TTC549 (cell line): Measurements from ENCODE around the gene NALCN.

Source experiments
- FAIRE-seq: peaks from 2 replicates; lab custom pipeline; 2012; peaks lifted over from hg19 to GRCh38; lab: Jason Lieb, UNC

Gene NALCN

GRCh38 chr13:101412076-101412475 lies 4.2 kb downstream of the NALCN start:
- no peak for FAIRE-seq

DNA sequence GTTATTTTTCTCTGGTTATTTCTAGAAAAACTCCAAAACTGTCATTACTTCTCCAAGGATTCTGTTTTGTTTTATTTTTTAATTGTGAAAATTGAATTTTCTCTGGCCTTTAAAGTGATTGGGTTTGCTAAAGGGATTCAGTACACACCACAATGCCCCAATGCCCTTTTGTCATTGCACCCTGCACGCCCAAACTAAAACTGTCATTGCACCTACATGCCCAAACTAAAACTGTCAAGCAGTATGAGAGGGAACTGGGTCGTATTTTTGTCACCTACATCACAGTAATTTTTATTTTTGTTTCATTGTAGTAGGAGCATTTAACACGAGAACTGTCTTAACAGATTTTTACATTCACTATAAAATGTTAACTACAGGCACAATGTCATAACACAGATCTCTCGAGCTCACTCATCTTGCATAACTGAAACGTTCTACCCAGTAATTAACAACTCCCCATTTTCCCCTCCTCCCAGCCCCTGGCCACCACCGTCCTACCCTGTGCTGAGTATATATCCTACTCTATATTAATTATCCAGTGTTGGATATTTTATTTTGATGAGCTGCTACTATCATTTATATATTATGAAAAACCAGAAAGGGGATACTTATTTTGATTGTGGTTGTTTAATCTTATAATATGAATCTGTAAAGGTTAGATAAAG lies 7.2 kb downstream of the NALCN start:
- FAIRE-seq, result no peak

DNA sequence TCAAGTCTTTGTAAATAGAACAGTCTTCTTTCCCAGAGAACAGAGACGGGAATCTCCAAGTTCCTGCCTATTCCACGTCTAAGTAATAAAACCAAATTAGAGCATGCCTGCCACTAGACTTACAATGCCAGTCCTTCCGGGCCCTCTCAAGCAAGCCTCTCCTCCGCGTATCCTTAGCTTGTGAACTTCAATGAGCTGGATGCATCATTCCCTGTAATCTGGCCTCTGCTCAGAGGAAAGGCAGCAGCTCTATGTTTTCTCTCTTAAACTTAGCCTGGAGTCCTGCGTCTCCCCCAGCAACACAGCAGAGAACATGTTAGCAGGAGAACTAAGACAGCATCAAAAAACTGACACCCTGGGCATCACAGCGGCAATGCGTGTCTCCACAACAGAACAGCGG lies 8.2 kb downstream of the NALCN start:
- FAIRE-seq, result no peak

- FAIRE-seq, result no peak
These were observed 9.5 kb downstream of the NALCN start for GRCh38 chr13:101406791-101407190.

- FAIRE-seq, result no peak
These were observed 15.1 kb downstream of the NALCN start for GRCh38 chr13:101401196-101401595.

GRCh38 chr13:101399365-101399764 lies 16.9 kb downstream of the NALCN start:
- FAIRE-seq, result no peak

GRCh38 chr13:101398920-101399319 lies 17.4 kb downstream of the NALCN start:
- FAIRE-seq, result no peak

DNA sequence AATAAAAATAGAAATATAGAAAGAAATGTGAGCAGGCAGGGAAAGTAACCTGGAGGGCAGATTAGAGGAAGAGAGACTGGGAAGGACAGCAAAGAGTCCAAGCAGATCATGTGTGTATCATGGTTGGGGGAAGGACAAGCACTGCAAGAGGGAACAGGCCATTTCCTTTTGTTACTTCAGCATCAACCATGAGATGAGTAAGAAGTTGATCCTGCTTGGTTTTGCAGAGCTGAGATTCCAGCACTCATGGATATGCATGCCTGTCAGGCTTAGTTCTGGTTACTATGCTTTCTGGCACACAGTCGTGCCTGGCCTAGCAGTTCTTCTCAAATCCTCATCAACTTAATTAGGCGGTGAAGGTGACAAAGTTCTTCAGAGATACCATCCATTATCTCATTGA lies 18.1 kb downstream of the NALCN start:
- no peak for FAIRE-seq

DNA sequence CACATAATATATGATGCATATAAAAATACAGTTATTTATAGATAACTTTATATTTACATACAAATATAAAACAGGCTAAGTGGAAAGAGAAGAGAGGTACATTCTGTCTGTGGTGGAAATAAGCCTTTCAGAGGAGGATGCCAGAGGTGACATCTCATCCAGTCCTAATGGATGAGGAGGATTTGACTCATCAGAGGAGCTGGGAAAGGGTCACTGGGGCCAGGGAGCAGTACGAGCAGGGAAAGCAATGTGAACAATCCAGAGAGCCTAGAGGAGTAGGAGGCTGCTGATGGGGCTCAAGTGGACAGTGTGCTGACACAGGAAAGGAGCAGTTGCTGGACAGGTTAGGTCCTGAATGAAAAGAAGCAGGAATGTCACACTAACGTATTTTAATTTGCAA lies 18.6 kb downstream of the NALCN start:
- FAIRE-seq, result no peak

GRCh38 chr13:101394605-101395004 lies 21.7 kb downstream of the NALCN start:
- no peak for FAIRE-seq

DNA sequence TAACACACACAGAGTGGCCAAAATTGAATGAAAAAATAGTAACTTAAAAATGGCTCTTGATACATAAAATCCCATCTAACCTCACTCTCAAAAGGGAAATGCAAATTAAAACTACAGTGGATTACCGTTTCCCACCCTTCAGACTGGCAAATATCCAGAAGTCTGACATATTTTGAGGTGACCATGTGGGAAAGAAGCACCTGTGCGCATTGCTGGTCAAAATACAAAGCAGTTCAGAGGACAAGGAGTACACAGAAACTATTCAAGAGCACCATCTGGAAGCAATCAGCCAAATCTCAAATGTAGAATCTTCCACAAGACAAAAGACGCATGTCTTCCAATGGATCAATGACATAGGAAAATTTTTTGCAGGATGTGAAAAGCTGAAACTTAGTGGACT lies 23.2 kb downstream of the NALCN start:
- no peak for FAIRE-seq

GRCh38 chr13:101390461-101390860 lies 25.8 kb downstream of the NALCN start:
- no peak for FAIRE-seq

DNA sequence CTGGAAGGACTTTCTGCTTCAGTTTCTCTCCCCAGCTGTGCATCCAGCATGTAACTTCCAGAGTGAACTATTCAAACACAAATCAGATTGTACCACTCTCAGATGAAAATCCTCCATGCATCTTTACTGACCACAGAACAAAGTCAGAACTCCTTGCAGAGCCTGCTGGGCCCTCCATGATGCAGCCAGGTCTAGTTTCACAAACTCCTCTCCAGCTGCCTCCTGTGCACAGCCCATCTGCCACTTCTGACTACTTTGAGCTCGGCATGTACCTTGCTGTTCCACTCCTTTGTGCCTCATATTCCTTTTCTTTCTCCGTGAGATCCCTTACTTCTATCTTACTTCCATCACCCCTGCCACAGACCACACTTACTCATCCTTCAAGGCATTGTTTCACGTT lies 31.4 kb downstream of the NALCN start:
- FAIRE-seq, result no peak

GRCh38 chr13:101383595-101383994 lies 32.7 kb downstream of the NALCN start:
- FAIRE-seq, result no peak

GRCh38 chr13:101382701-101383100 lies 33.6 kb downstream of the NALCN start:
- FAIRE-seq, result no peak

GRCh38 chr13:101382086-101382485 lies 34.2 kb downstream of the NALCN start:
- FAIRE-seq, result no peak

DNA sequence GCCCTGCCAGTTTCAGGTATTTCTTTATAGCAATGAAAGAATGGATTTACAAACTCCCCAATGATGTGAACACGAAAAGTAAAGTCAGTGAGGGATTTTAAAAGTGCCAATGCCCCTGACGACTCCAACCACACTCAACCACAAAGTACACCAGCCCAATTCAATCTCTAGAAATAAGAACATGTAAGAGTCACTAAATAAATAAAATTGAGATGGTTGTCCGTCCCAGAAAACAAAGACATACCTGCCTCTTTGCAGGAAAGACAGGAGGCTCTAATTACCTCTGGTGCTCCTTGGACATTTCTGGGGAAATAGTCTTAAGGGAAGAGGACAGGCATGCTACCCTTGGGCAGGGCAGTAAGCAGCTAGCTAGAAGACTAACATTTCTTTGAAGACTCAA lies 55.8 kb downstream of the NALCN start:
- no peak for FAIRE-seq

GRCh38 chr13:101354895-101355294 lies 61.4 kb downstream of the NALCN start:
- no peak for FAIRE-seq

DNA sequence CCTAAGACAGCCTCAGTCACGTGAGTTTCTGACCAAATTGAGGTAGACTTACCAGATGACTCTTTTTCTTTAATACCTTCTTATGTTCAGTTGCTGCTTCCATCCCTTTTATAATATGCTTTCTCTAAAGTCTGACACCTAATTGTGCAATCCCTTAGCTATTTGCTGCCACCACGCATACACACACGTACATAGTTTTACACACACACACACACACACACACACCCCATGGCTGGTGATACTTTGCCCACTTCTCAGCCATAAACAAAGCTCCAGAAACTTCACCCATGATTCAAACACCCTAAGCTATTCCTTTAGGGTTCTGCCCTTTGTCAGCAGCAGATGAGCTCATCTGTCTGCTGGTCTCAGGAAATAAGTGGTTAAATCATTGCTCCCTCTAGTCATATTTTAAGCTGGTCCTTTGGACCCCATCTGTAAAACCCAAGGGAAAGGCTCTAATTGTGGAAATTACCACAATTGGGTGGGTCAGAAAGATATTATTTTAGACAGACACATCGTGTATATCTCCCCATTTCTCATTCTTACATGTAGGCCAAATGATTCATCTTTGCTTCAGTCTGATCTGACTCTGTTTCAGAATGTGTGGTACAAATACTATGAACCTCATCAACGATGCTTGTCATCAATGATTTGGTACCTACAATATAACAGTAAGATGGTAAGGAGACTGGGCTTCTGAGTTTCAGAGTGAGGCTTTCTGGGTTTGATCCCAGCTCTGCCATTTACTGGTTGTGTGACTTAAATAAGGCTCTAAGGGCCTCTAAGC lies 69.2 kb downstream of the NALCN start:
- FAIRE-seq, result no peak

GRCh38 chr13:101346161-101346560 lies 70.1 kb downstream of the NALCN start:
- FAIRE-seq, result no peak

DNA sequence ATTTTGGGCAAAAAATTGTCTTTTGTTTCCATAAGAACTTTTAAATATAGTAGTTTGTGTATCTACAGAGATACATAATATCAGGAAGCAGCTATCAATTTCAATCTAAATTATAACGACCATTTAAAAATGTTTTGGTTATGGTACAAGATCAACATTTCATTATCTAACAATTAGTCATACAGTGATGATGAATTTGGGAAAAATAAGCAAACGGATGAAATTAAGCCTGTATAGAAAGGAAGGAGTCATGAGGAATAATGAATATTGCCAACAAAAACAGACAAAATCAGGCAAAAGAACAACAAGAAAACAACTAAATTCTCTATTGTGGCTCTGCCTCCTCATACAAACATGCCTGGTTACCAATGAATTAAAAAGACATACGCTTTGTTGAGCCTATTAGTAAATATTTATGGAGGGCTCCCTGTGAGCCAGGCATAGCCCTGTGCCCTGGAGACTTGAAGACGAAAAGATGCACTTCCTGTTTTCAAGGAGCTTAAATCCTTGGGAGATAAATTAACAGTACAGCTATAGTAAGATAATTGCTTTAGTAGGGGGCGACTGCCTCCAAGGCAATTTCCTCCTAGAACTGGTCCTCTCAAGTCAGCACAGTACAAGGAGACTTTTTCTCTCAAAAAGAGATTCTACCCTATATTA lies 73.0 kb downstream of the NALCN start:
- FAIRE-seq, result no peak

DNA sequence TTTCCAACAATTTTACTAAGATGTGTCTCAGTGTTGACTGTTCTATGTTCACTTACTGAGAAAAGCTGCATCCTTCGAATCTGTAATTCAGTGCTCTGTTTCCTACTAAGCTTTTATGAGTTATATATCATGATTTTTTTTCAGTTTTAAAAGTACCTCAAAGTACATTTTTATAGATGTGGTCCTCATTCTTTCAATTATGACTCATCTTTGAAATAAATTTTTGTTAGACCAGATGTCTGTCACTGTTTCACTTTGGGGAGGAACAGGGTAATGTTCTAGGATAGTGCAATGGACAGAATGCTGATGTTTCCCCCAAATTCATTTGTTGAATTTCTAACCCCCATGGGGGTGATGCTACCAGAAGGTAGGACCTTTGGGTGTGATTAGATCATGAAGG lies 74.8 kb downstream of the NALCN start:
- no peak for FAIRE-seq

GRCh38 chr13:101339202-101339601 lies 77.1 kb downstream of the NALCN start:
- FAIRE-seq, result no peak

DNA sequence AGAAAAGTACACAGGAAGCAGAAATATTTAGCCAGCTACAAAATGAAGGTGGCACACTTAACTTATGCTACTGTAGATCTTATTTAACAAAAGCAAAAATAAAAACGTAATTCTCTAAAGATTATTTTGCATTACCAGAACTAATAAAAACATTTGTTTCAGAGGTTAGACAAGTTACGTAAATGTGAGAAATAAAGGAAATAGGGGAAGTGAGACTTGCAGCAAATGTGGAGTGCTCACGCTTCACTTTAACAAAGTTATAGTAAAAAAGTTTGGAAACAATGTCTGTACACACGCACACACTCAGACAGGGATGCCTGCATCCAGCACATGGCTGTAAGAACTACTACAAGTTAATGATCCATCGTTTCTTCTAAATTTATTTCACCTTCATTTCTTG lies 83.7 kb downstream of the NALCN start:
- FAIRE-seq, result no peak
